A549 (cell line): Measurements from ENCODE around the gene THOC2. TPM values are rescaled to one million over a fixed set of nuclear protein-coding genes. Genes with fewer than 3 reads are reported as not detected.
A peak's percentile ranks its signal among the peaks of the same experiment; 100 is the strongest.
"Not testable (repeated sequence)": the region's sequence is repeated elsewhere in the genome, so short reads cannot be mapped to it uniquely, and the experiment has no call there.

ENCODE experiments used
- ATAC-seq, 2 experiments: fragments of 200-7000 bp in 1 of 2; fragments of >200 bp in 1 of 2; cut with Nextera tagmentation in 1 of 2; cut with Tn5 transposase in 1 of 2; 3 replicates each; pipeline versions ENCODE4 v1.8.0 to v1.9.1; 2018 to 2020; ENCODE audit warnings: mild to moderate bottlenecking in 1 of 2, moderate library complexity in 1 of 2
- CTCF ChIA-PET: fragments of 300-600 bp; sonication (Branson Sonifier 250); formaldehyde crosslinking; extraction: SDS; loops from one replicate; lab custom pipeline; 2021; ENCODE audit warnings: antibody characterized with exemption, inconsistent platforms; lab: Yijun Ruan, JAX
- POLR2A ChIA-PET: fragments of 350-600 bp; formaldehyde crosslinking; extraction: SDS; loops from one replicate; lab custom pipeline; 2021; ENCODE audit warnings: antibody characterized with exemption, inconsistent platforms; lab: Yijun Ruan, JAX
- DNase-seq, 2 experiments: peaks; one replicate each; pipeline versions ENCODE4 v3.0.0 to v3.0.0-alpha.2; 2011 to 2016; ENCODE audit warnings: low read depth in 1 of 2, low spot score in 1 of 2
- FAIRE-seq: peaks from 2 replicates; lab custom pipeline; 2011; peaks lifted over from hg19 to GRCh38; lab: Jason Lieb, UNC
- H3K27ac ChIP-seq, 2 experiments: fragments of >200 bp; sonication (Bioruptor Twin); formaldehyde crosslinking; 3 replicates each; pipeline ENCODE4 v1.5.1; 2016 to 2017
- H3K4me1 ChIP-seq: fragments of >200 bp; sonication (Bioruptor Twin); formaldehyde crosslinking; 3 replicates; pipeline ENCODE4 v1.6.1; 2016
- H3K4me2 ChIP-seq: fragments of >200 bp; sonication (Bioruptor Twin); formaldehyde crosslinking; 3 replicates; pipeline ENCODE4 v1.6.1; 2016
- H3K4me3 ChIP-seq: fragments of >200 bp; sonication (Bioruptor Twin); formaldehyde crosslinking; 3 replicates; pipeline ENCODE4 v1.5.1; 2016
- H3K9me3 ChIP-seq: fragments of >200 bp; sonication (Bioruptor Twin); formaldehyde crosslinking; 3 replicates; pipeline ENCODE4 v1.6.1; 2016
- BHLHE40 ChIP-seq: IDR thresholded peaks from 2 replicates; pipeline ENCODE4 v1.6.1; 2012; ENCODE audit warnings: low read depth, low read length, inconsistent platforms
- CBX8 ChIP-seq: fragments of 200-600 bp; sonication (generic); IDR thresholded peaks from 2 replicates; pipeline ENCODE4 v1.6.1; 2016
- CHD4 ChIP-seq: fragments of 200-600 bp; sonication (generic); IDR thresholded peaks from 2 replicates; pipeline ENCODE4 v1.6.1; 2016; ENCODE audit warnings: antibody characterized with exemption, mild to moderate bottlenecking, borderline replicate concordance
- EHF ChIP-seq: fragments of 250-450 bp; sonication (Bioruptor Pico); IDR thresholded peaks from 2 replicates; pipeline ENCODE4 v1.5.0; 2020; ENCODE audit warnings: mild to moderate bottlenecking
- ESRRA ChIP-seq: fragments of 150-350 bp; IDR thresholded peaks from 2 replicates; pipeline ENCODE4 v1.6.1; 2014; ENCODE audit warnings: mild to moderate bottlenecking, low read length, borderline replicate concordance
- FOSL2 ChIP-seq, 2 experiments: fragments of 450-650 bp in 1 of 2; fragments of >200 bp in 1 of 2; sonication (Bioruptor Twin) in 1 of 2; formaldehyde crosslinking; IDR thresholded peaks; 2 replicates each; pipeline versions ENCODE4 v1.5.0 to v1.6.1; 2016 to 2020; ENCODE audit warnings: mild to moderate bottlenecking in 1 of 2, moderate library complexity in 1 of 2
- FOXS1 ChIP-seq: fragments of 250-450 bp; sonication (Bioruptor Pico); IDR thresholded peaks from 2 replicates; pipeline ENCODE4 v1.5.0; 2020; ENCODE audit warnings: mild to moderate bottlenecking, moderate library complexity
- JUN ChIP-seq, 2 experiments: fragments of >200 bp; sonication (Bioruptor Twin); formaldehyde crosslinking; IDR thresholded peaks; 2 replicates in 1 of 2; 3 replicates in 1 of 2; pipeline ENCODE4 v1.6.1; 2016 to 2017
- JUNB ChIP-seq: fragments of >200 bp; sonication (Bioruptor Twin); formaldehyde crosslinking; IDR thresholded peaks from 2 replicates; pipeline ENCODE4 v1.6.1; 2016
- KDM5A ChIP-seq: fragments of 200-600 bp; sonication (generic); IDR thresholded peaks from 2 replicates; pipeline ENCODE4 v1.6.1; 2016; ENCODE audit warnings: antibody characterized with exemption, mild to moderate bottlenecking
- POLR2A ChIP-seq: IDR thresholded peaks from 2 replicates; pipeline ENCODE4 v1.6.1; 2012; ENCODE audit warnings: mild to moderate bottlenecking, low read length
- RCOR1 ChIP-seq: fragments of 150-350 bp; IDR thresholded peaks from 2 replicates; pipeline ENCODE4 v1.6.1; 2014; ENCODE audit warnings: antibody characterized with exemption, low read length, low read depth
- SMC3 ChIP-seq: fragments of >200 bp; sonication (Bioruptor Twin); formaldehyde crosslinking; IDR thresholded peaks from 3 replicates; pipeline ENCODE4 v1.6.1; 2018; ENCODE audit warnings: inconsistent platforms
- TFCP2L1 ChIP-seq: fragments of 250-450 bp; sonication (Bioruptor Pico); IDR thresholded peaks from 2 replicates; pipeline ENCODE4 v1.5.0; 2021; ENCODE audit warnings: mild to moderate bottlenecking
- ZNF302 ChIP-seq: fragments of 250-450 bp; sonication (Bioruptor Pico); IDR thresholded peaks from 2 replicates; pipeline ENCODE4 v1.9.0; 2021; ENCODE audit warnings: inconsistent platforms, mild to moderate bottlenecking, moderate library complexity
- WGBS: methylation state at CpG from one replicate; pipeline ENCODE4 v1.1.6; 2017; ENCODE audit errors: missing lambda C conversion rate; 5-methylcytosine and 5-hydroxymethylcytosine counted together
- polyA plus RNA-seq, 4 experiments: library from polyadenylated mRNA; depleted of rRNA in 3 of 4; stranded (reverse); fragments of >200 nt; fragmentation: RNase III in 1 of 4; extraction: RNeasy Plus Mini Kit Qiagen cat#74134 plus additional on column Dnase treatment in 1 of 4; gene quantifications; 2 replicates in 3 of 4; 3 replicates in 1 of 4; pipeline ENCODE4 v1.2.3, GENCODE V29; 2011 to 2017
- TF ChIP-seq, protein P1 (sequence below): IDR thresholded peaks from 2 replicates; pipeline ENCODE4 v1.6.1; 2012
- TF ChIP-seq, protein P2 (sequence below): fragments of 250-450 bp; sonication (Bioruptor Pico); IDR thresholded peaks from 2 replicates; pipeline ENCODE4 v1.5.0; 2021; ENCODE audit warnings: mild to moderate bottlenecking, moderate library complexity, borderline replicate concordance
- TF ChIP-seq, protein P3 (sequence below): fragments of 200-600 bp; sonication (generic); IDR thresholded peaks from 2 replicates; pipeline ENCODE4 v1.6.1; 2016; ENCODE audit warnings: antibody characterized with exemption, mild to moderate bottlenecking, moderate library complexity

The THOC2 gene
- polyA plus RNA-seq, 2 of the 4 experiments (the other 2 are of a cell fraction), result 62.0 to 155 TPM

DNA sequence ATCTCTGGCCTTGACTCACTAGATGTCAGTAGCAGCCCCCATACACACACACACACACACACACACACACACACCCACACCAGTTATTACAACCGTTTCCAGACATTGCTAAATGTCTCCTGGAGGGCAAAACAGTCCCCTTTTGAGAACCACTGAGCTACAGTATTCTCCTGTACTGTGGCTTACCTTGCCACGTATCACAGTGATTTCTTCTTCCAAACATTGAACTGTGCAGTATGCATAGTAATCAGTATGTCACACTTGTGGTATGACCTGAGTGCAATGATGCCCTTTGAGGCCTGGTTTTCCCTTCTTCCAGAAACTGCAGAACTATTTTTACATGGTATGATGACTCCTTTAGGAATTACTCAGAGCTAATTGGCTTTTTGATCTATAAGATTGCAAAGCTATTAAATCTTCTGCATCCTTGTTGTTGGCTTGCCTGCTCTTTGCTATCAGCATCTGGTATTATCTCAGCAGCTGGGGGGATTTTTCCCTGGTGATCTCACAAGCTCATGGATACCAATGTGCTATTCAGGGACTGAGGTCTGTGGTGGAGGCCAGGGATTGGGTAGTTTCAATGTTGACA, 3.6 kb upstream of the THOC2 start:
- WGBS, result 23% methylated on average over 2 of the region's 2 CpGs
- DNase-seq, result peak in 1 of 2 experiments; percentile 63
- TF ChIP-seq KDM5A (no peak), JUN (IDR thresholded peaks at IDR 0.05) (no peak), BHLHE40 (no peak), CHD4 (no peak), FOSL2 (IDR thresholded peaks at IDR 0.05) (no peak), FOSL2 (CRISPR knock-in tag; IDR thresholded peaks at IDR 0.05) (no peak), ESRRA (no peak), EHF (no peak)
- H3K9me3 ChIP-seq, result no peaks in the 10 kb centered on the region
- CTCF ChIA-PET, result interaction anchor here (1.2 kb wide), 1 partner anchor 41 kb away, joined by 4 read pairs; no protein-coding TSS in a partner anchor
- H3K4me3 ChIP-seq, result no peak overlapping the region
- peak overlapping the region; percentile 28; the same call in 1 of the 3 replicates for H3K4me2 ChIP-seq
- FAIRE-seq, result no peak
- POLR2A ChIA-PET, result no interaction called here
- ATAC-seq, result peak in 1 of 2 experiments; percentile 19; a peak in 1 of 6 replicates
- H3K4me1 ChIP-seq, result peaks cover 9% of the 10 kb centered on the region; the same call in 2 of the 3 replicates
- H3K27ac ChIP-seq, result peak overlapping the region; percentile 8 to 55; a peak in 3 of 6 replicates

DNA sequence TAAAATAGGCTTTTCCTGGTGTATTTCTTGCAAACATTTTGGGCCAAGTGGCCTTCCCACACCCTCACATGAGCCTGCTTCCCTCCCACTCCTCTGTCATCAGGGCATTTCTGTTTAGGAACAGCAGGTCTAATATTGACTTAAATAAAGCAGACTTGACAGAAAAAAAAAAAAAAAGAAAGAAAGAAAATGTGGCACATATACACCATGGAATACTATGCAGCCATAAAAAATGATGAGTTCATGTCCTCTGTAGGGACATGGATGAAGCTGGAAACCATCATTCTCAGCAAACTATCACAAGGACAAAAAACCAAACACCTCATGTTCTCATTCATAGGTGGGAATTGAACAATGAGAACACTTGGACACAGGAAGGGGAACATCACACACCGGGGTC, 2.3 kb upstream of the THOC2 start:
- WGBS, result no CpG with 5 or more reads among the region's 1 CpG
- POLR2A ChIA-PET, H3K4me3 ChIP-seq, H3K4me2 ChIP-seq, FAIRE-seq, H3K9me3 ChIP-seq, DNase-seq, CTCF ChIA-PET, H3K27ac ChIP-seq, ATAC-seq: not testable (repeated sequence)
- H3K4me1 ChIP-seq, result peaks cover 22% of the 10 kb centered on the region; the same call in 2 of the 3 replicates

DNA sequence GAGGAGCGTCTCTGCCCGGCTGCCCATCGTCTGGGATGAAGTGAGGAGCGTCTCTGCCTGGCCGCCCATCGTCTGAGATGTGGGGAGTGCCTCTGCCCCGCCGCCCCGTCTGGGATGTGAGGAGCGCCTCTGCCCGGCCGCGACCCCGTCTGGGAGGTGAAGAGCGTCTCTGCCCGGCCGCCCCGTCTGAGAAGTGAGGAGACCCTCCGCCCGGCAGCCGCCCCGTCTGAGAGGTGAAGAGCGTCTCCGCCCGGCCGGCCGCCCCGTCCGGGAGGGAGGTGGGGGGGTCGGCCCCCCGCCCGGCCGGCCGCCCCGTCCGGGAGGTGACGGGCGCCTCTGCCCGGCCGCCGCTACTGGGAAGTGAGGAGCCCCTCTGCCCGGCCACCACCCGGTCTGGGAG, 1.2 kb upstream of the THOC2 start:
- 89% methylated on average over 13 of the region's 43 CpGs for WGBS

DNA sequence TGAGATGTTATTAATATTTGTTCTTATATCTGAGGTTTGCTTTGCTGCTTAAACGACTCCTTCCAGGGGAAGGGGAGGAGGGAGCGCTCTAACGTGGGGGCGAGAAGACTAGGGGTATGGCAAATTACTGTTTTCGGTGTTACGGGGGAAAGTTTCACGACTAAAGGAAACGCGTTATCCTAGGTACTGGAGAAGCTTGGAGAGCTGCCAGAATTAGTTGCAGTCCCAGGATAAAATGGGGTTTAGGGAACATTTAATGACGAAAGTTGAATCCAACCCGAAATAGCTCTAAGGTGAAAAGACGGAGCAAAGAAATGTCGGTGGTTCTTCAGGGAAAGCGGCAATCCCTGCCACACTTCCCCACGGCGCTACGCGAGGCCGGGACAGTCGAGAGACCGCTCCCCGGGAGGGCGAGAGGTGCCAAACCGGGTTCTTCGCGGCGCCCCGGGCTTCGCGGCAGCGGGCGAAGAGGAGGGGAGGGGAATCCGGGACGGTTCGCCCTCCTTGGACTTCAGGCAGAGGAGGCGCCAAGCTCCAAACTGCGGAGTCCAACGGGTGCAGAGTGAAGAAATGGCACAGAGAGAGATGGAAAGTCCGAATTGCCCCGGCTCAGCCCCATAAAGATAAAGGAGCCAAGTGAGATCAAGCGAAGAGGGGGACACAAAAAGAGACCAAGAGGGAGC, 724 bp downstream of the THOC2 start:
- Histone ChIP-seq H3K4me3 (peak overlapping the region; percentile 80), H3K27ac (peak overlapping the region; percentile 89 to 98), H3K4me2 (peak overlapping the region; percentile 90), H3K4me1 (peaks cover 37% of the 10 kb centered on the region; the same call in 2 of the 3 replicates), H3K9me3 (no peaks in the 10 kb centered on the region)
- POLR2A ChIA-PET, result interaction anchor here (0.6 to 1.4 kb wide), 5 partner anchors 12 to 49 kb away, joined by 3 to 7 read pairs (median 3); no protein-coding TSS in a partner anchor
- no peak for FAIRE-seq
- WGBS, result 2% methylated on average over 29 of the region's 41 CpGs
- TF ChIP-seq JUNB (no peak), TFCP2L1 (CRISPR knock-in tag) (no peak), KDM5A (no peak), SMC3 (no peak), FOXS1 (CRISPR knock-in tag) (no peak), BHLHE40 (no peak), JUN (IDR thresholded peaks at IDR 0.05) (no peak), POLR2A (no peak), RCOR1 (no peak), CBX8 (no peak), ZNF302 (no peak)
- TF ChIP-seq, protein P1, sequence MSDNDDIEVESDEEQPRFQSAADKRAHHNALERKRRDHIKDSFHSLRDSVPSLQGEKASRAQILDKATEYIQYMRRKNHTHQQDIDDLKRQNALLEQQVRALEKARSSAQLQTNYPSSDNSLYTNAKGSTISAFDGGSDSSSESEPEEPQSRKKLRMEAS, result no peak
- TF ChIP-seq, protein P2, sequence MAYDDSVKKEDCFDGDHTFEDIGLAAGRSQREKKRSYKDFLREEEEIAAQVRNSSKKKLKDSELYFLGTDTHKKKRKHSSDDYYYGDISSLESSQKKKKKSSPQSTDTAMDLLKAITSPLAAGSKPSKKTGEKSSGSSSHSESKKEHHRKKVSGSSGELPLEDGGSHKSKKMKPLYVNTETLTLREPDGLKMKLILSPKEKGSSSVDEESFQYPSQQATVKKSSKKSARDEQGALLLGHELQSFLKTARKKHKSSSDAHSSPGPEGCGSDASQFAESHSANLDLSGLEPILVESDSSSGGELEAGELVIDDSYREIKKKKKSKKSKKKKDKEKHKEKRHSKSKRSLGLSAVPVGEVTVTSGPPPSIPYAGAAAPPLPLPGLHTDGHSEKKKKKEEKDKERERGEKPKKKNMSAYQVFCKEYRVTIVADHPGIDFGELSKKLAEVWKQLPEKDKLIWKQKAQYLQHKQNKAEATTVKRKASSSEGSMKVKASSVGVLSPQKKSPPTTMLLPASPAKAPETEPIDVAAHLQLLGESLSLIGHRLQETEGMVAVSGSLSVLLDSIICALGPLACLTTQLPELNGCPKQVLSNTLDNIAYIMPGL, result no peak
- TF ChIP-seq, protein P3, sequence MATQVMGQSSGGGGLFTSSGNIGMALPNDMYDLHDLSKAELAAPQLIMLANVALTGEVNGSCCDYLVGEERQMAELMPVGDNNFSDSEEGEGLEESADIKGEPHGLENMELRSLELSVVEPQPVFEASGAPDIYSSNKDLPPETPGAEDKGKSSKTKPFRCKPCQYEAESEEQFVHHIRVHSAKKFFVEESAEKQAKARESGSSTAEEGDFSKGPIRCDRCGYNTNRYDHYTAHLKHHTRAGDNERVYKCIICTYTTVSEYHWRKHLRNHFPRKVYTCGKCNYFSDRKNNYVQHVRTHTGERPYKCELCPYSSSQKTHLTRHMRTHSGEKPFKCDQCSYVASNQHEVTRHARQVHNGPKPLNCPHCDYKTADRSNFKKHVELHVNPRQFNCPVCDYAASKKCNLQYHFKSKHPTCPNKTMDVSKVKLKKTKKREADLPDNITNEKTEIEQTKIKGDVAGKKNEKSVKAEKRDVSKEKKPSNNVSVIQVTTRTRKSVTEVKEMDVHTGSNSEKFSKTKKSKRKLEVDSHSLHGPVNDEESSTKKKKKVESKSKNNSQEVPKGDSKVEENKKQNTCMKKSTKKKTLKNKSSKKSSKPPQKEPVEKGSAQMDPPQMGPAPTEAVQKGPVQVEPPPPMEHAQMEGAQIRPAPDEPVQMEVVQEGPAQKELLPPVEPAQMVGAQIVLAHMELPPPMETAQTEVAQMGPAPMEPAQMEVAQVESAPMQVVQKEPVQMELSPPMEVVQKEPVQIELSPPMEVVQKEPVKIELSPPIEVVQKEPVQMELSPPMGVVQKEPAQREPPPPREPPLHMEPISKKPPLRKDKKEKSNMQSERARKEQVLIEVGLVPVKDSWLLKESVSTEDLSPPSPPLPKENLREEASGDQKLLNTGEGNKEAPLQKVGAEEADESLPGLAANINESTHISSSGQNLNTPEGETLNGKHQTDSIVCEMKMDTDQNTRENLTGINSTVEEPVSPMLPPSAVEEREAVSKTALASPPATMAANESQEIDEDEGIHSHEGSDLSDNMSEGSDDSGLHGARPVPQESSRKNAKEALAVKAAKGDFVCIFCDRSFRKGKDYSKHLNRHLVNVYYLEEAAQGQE, result no peak
- DNase-seq, result peak; percentile 21 to 27
- peak; percentile 42 to 57; a peak in 4 of 6 replicates for ATAC-seq
- CTCF ChIA-PET, result interaction anchor here (0.8 to 1.8 kb wide), 6 partner anchors 12 to 138 kb away, joined by 3 to 8 read pairs (median 3); no protein-coding TSS in a partner anchor

More for the DNA sequence above, 1.2 kb upstream of the THOC2 start:
- DNase-seq, ATAC-seq, FAIRE-seq, H3K27ac ChIP-seq, H3K4me2 ChIP-seq, CTCF ChIA-PET, POLR2A ChIA-PET, H3K9me3 ChIP-seq, H3K4me3 ChIP-seq: not testable (repeated sequence)
- H3K4me1 ChIP-seq, result peaks cover 31% of the 10 kb centered on the region; the same call in 2 of the 3 replicates
